HG03571 (cell line): Measurements from ENCODE around the gene VAC14.

Experiments used
- ATAC-seq: cut with Tn5 transposase; IDR thresholded peaks from one replicate; pipeline ENCODE4 v1.9.1; 2021; ENCODE audit not compliant: unreplicated experiment

The VAC14 gene

DNA sequence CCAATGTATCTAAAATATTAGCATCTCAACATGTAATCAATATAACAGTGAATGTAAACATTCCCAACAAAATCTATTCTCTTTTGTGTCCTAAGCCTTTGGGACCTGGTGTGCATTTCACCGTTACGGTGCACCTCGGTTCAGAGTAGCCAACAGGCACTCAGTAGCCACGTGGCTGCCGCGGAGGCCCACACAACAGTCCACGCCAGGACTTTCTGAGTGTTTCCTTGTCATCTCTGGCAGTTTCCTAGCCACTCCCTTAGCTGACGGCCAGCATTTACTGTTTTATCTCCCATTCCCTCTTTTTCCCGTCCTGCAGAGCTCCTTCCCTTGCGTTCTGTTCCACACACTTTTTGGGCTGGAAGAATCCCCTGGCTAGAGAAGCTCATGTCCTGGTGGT lies 36.3 kb downstream of the VAC14 start:
- no peak for ATAC-seq

DNA sequence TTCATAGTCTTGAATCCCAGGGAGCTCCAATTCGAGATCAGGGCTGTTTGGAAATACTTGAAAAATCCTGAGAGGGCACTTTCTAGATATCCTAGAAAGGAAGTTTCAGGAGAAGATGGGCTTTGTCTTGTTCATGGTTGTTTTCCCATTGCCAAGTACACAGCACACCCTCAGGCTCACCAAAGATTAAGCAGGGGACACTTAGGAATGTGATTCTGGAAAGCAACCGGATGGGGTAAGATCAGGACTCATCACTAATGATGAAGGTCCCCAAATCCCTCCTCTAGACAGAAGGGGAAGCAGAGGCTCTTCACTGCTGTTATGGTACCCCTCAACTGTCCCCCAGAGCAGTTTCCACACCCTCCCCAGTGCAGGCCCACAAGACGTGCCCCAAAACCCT lies 40.7 kb downstream of the VAC14 start:
- no peak for ATAC-seq

DNA sequence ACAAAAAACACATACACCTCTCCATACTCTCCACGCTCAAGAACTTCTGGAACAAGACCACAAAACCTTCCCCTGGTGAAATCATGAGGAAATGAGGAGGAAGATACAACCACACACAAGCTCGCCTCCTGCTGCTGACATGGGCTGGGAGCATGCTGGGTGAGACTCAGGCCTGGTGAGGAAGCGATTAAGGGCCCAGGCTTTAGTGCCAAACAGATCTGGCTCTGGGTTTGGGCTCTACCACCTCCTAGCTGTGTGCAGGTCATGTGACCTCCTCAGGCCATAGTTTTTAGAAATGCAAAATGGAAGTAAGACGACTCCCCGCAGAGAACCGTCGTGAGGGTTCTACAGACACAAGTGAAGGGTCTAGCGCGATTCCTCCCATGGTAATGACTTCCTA lies 41.3 kb downstream of the VAC14 start:
- no peak for ATAC-seq

DNA sequence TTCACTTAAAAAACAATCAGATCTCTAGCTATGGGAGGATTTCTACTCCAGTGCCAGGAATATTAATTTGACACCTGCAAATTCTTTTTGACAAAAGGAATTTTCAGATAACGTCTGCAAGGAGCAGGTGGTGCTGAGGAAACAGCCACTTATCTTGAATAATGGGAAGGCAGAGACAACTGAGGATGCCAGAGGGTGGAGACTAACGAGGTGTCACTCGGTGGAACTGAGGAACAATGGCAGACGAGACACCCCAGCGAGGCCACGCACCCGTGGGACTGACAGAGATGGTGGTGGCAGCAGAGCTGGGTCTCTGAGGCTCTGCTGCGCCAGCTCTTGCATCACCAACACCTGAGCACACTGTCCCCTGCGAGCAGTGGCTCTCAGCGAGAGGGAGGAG lies 42.2 kb downstream of the VAC14 start:
- no peak for ATAC-seq

DNA sequence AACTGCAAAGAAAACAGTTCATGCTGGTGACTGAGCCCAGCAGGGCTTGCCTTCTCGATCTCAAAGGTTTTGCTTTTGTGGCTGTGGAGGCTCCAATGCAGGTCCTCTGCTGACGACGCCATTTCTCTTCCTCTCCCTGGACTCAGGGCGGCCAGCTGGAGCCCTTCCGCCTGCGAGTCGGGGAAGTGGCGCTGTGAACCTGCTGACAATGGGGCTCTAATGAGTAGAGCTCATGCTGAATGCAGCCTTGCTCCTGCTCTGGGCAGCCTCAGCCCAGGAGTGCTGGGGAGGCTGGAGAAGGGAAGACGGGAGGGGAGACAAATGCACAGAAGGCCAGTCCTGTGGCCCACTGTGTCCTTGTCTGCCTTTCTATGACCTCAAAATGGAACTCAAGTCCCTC lies 43.8 kb downstream of the VAC14 start:
- no peak for ATAC-seq

DNA sequence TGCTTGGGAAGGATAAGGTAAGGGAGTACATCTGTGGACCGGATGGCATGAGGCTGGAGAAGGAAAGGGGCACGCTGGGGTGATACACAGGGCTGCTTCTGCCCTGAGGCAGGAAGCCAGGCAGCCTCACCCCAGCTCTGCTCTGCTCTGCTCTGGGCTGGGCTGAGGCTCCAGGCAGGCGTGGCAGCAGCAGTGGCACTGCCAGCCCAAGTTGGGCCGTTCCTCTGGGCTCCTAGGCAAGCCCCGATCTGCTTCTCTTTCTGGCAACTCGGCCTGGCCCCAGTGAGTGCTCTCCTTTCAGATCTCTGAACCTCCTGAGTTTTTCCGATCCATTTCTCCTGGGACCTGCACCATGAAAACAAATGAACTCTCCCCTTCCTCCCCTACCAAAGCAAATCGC lies 44.9 kb downstream of the VAC14 start:
- no peak for ATAC-seq

DNA sequence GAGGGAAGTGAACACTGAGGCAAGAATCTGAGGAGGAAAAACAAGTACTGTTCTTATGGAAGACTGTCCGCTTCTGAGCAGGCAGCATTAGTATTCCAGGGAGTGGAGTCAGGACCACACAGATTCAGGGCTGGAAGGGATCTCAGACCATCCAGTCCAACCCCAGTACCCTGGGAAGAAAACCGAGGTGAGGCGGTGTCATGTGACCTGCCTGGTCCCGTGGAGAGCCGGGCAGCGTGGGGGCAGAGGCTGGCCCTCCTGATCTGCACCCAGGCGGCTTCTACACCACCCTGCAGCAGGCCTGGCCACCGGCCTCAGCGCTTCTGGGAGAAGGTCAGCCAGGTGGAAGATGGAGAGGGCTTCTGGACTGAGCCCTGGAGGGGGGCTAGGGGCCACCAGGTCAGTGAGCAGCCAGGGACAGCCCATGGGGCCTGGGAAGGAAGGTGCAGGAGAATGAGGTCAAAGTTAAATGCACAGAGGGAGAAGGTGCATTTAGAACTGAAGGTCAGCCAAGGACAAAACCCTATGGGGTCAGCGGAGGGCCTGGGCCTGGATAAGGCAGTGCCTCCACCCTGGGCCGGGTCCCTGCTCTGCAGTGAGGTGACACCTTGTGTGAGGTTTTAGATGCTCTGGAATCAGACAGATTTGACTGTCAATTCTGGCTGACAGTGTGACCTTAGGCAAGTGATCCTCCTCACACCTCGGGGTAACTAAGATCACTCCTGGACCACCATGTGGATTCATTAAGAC lies 45.9 kb downstream of the VAC14 start:
- ATAC-seq, result no peak

DNA sequence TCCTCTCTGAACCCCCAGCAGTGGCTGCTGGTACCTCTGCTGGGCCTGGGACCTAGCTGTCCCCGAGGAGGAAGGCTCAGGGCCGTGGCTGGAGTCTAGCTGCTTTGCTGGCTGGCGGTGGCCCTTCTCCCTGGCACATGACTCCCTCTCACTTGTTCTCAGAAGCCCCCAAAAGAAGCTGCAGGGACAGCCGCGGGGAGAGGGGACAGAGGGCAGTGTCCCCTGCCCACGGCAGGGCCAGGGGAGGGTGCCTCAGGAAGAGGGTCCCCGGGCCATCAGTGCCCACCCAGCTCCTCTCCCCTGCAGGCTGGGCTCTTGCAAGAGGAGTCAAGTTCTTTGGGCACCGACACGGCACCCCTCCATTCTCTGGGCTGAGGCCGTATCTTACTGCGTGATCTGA lies 46.6 kb downstream of the VAC14 start:
- no peak for ATAC-seq

DNA sequence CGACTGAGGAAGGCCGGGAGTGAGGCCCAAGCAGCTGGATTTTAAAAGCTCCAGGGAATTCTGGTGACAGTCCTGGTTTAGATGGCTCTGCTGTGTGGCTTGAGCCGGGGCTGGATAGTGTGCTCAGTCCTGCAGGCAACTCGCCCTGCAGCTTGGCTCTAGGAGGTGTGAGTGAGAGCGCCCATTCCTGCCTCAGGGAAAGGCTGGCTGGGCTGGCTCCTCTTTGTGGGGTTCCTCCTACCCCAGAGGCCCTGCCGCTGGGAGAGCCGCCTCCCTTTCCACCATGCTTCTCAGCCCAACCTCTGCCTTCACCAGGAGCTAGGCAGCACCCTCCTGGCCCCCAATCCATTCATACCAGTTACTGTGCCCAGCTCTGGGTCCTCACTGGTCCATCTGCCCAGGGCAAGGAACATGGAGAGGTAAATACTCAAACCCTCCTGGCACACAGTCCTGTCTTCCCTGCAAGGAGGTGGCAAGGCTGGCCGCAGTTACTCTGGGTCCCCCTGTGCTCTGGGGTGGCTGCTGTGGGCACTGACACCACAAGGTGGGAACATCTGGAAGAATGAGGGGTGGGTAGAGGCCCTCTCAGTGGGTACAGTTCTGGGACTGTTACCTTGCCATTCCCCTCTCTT lies 47.1 kb downstream of the VAC14 start:
- ATAC-seq, result no peak

DNA sequence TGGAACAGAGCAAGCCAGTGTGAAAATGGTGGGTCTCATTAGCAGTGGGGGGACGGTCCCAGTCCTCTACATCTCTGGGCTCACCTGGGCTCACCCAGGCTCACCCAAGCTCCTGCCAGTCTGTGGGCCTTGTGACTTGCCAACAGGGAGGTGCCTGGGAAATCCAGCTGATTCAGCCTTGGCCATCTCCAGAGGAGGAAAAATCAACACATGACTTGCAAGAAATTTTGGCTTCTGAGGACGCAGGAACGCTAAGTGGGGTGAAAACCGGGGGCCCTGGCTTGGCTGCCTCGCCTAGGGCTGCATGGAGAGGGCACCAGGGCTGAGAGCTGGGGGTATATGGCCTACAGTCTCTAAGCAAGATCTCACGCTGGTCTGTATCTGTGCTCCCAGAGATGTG lies 47.7 kb downstream of the VAC14 start:
- no peak for ATAC-seq

DNA sequence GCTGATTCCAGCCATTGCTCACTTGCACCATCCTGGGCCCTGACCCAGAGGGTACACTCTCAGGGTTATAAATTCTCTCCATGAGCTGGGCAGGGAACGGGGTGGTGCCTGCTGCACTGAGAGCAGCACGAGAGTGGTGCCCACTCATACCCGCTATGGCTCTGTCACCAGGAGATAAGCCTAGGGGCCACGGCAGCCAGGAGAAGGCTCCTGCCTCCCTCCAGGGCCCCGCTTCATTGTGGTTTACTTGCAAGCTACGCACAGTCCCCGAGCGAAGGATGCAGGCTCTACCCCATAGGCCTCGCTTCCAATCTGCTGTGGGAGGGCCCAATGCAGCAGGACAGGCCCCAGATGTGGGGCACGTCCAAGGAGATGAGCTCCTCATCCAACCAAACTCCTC lies 48.5 kb downstream of the VAC14 start:
- no peak for ATAC-seq

DNA sequence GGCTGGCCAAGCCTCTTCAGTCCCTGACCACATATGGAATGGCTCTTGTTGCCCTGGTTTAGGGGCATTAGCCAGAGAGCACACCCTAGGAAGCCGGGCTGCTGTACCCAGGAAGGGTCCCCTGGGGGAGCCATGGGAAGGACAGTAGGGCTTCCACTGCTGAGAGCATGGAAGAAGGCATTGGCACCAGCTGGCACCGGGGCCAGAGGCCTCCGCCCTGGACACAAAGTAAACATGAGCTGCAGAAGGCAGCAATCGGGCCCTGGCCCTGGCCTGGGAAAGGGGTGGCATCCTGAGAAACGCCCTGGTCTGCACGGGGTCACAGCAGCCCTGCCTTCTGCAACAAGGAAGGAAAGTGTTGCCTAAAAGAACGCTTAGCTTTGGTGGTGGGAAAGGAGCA lies 49.4 kb downstream of the VAC14 start:
- no peak for ATAC-seq

DNA sequence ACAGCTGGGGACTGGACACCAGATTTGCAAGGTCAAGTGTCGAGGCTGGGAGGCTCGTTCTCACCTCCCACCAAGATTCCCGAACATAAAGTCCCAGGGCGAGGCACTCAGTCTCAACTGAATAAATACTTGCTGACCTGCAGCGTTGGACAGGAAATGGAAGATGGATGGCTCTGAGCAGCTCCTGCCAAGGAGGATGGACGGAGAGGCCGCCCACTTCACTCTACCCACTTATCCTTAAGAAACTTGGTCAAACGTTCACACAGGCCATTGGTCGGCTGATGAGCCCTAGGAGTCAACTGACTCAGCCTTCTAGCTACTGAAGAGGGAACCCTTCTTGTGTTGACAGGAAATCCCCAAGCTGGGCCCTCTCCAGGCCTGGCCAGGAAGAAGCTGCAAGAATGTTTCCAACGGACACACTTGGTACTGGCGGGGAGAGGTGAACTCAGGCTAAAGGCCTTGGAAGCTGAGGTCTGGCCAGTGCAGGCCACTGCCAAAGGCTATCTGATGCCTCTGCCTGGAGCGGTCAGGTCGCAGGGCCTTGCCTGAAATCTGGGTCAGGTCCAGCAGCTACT lies 50.0 kb downstream of the VAC14 start:
- no peak for ATAC-seq

DNA sequence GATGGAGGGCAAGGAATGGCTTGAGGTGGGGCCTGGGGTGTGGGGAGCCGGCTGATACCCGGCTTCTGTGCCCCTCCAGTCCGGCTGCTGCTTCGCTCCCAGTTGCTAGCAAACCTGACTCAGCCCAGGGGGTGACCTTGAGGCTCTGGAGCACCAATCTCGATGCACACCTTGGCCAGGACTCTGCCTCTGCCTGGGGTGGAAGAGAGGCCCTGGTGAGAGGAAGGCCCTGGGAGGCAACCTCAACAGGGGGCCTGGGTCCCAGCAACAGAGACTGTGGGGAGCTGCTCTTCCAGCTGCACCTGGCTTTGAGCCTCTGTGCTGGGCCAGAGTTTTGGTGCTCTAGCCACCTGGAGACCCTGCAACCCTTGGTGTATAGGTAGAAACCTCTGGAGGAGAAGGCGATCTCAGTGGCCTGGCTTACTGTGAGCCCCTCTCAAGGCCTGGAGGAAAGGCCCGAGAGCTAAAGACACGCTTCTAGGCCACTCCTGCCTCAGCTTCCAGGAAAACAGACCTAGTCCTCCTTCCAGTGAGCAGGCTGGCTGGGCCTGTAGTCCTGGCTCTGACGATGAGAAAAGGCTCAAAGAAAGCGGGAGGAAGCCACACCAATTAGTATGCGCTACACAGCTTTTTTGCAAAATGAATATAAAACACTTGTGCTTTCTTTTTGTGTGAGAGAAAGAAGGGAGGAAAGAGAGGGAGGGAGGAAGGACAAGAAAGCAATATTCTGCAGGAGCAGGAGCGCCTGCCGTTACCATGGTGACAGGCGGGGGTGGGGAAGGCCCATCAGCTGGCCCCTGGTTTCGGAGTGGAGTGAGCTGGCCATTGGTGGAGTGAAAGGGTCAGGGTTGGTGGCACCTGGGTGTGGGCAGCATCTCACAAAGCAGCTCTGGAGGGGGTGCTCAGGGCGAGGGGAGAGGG lies 51.0 kb downstream of the VAC14 start:
- ATAC-seq, result no peak

DNA sequence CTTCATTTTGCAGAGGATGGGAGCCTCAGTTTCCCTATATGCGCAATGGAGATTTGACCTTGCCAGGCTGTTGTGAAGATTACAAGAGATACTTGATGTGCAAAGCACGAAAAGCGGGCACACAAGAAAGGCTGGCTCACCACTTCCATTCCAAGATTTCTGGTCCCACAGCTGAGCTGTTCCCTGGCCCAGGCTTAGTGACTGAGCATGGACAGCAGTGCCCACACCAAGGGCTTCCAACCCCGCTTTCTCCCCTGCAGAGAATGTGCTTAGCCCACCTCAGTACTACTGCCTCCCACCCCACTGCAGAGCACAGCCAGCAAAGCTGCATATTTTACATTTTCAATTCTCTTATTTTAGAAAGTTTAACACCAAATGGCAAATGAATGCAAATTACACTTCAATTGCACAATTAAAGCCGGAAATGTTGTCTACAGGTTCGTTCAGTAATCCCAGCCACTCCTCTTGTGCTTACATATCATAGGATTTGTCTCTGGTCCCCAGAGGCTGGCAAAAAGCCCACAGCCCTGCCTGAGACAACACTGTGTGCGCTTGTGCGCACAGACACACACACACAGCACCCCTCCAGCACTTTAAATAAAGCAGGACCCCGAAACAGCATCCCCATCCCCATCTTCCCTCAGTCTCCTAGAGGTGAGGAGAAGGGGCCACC lies 51.8 kb downstream of the VAC14 start:
- no peak for ATAC-seq

DNA sequence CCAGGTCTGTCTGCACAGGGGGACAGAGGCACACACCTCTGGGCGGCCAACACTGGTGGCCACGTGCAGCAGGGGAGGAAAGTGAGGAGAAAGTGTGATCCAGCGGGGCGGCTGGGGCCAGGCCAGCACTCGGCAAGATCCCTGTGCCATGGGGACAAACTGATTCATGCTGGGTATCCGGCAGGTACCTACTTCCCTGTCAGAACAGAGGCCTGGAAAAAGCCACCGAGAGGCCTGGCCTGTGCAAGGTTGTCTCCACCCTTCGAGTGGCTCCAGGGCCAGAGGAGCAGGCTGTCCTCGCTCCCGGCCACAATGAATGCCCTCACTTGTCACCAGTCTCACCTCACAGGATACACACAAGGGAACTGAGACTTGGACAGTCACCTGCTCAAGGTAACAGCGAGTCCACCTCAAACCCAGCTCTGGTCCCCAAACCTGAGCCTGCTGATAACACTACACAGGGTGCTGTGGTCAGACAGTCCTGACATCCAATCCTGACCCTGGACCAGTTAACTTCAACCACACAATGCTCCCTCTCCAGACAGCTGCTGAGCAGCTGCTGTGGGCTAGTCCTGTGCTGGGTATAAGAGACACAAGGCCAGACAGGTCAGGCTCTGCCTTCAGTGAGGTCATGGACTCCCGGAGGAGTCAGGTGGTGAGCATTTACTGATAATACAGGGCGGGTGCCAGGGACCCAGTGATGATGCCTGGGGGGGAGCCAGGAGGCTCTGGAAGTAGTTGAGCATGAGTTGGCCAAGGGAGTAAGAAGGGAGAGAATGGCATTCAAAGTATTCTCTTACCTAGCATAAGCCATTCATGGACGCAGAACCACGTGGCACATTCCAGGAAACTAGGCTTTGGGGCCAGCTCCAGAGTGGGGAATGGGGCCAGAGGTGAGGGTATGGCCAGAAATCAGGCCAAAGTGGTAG lies 53.0 kb downstream of the VAC14 start:
- ATAC-seq, result no peak

DNA sequence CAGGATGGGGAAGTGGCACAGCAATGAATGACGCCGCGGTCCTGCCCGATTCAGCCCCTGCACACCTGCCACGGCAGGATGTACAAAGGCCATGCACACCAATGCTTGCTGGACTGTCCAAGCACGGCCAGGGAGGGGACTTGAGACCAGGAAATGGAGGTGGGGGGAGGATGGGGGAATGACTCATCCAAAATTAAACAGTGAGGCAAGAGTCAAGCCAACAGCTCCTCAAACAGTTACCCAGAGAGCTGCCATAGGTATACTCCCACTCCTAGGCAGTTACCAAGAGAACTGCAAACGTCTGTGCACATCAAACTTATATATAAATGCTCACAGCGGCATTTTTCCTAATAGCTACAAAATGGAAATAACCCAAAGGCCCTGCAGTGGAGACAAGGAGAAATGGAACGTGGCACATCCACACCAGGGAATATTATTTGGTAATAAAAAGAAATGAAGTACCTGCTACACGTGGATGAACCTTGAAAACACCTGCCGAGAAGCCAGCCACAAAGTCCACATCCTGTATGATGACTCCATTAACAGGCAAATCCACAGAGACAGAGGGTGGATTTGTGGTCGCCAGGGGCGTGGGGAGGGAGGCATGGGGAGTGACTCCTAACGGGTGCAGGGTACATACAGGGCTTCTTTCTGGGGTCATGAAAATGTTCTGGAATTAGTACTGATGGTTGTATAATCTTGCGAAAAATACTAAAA lies 54.1 kb downstream of the VAC14 start:
- ATAC-seq, result no peak

DNA sequence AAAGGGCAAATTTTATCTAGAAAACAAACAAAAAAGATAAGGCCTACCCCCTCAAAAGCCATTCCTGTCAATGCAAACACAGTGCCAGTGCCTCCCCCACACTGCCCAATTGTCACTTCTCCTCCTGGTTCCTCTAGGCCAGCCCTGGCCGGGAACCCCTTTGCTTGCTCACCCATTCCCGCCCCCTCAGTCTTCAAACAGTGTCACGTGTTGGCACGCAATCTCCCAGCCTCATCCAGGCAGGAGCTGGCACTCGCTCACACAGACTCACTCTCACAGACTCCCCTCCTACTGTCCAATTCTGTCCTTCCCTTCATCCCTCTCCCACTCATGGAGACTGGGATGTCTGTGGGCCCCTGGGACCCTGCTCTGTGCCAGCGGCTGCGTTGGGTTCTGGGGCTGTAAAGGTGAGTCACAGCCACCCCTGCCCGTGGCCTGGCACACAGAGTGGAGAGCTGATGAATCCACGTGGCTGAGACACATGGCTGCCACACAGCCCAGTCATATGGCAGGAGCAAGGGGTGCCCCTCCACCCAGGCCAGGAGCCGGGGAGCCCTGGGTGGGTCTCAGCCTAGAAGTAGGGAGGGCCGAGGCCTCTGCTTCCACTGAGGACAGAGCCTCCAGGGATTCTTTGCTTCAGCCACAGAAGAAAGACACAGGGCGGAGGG lies 54.8 kb downstream of the VAC14 start:
- ATAC-seq, result no peak

DNA sequence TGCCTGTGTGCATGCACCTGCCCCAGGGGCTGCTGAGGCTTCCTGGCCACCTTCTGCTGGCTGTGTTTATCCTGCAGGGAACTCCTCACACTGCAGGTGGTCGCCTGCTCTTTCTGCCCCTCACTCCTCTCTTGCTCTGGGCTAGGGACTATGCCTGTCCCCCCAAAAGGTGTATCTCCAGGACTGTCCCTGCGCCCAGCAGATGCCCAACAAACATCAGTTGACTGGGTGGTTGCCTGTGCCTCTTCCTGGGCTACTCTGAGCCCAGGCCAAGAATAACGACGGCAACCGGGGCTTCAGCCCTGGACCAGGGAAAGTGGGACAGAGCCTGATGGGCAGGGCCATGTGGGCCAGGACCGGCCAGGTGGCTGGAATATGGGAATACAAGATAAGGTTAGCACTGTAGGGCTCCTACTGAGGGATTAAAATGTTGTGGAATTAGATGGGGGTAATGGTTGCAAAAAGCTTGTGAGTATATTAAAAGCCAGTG lies 55.4 kb downstream of the VAC14 start:
- no peak for ATAC-seq
